A549 (cell line): Measurements from ENCODE around the gene IGFBP2. TPM values are rescaled to one million over a fixed set of nuclear protein-coding genes. Genes with fewer than 3 reads are reported as not detected.
A peak's percentile ranks its signal among the peaks of the same experiment; 100 is the strongest.

ENCODE experiments used
- ATAC-seq, 2 experiments: fragments of 200-7000 bp in 1 of 2; fragments of >200 bp in 1 of 2; cut with Nextera tagmentation in 1 of 2; cut with Tn5 transposase in 1 of 2; 3 replicates each; pipeline versions ENCODE4 v1.8.0 to v1.9.1; 2018 to 2020; ENCODE audit warnings: mild to moderate bottlenecking in 1 of 2, moderate library complexity in 1 of 2
- CTCF ChIA-PET: fragments of 300-600 bp; sonication (Branson Sonifier 250); formaldehyde crosslinking; extraction: SDS; loops from one replicate; lab custom pipeline; 2021; ENCODE audit warnings: antibody characterized with exemption, inconsistent platforms; lab: Yijun Ruan, JAX
- POLR2A ChIA-PET: fragments of 350-600 bp; formaldehyde crosslinking; extraction: SDS; loops from one replicate; lab custom pipeline; 2021; ENCODE audit warnings: antibody characterized with exemption, inconsistent platforms; lab: Yijun Ruan, JAX
- DNase-seq, 2 experiments: peaks; one replicate each; pipeline versions ENCODE4 v3.0.0 to v3.0.0-alpha.2; 2011 to 2016; ENCODE audit warnings: low read depth in 1 of 2, low spot score in 1 of 2
- FAIRE-seq: peaks from 2 replicates; lab custom pipeline; 2011; peaks lifted over from hg19 to GRCh38; lab: Jason Lieb, UNC
- H3K27ac ChIP-seq, 2 experiments: fragments of >200 bp; sonication (Bioruptor Twin); formaldehyde crosslinking; 3 replicates each; pipeline ENCODE4 v1.5.1; 2016 to 2017
- H3K4me1 ChIP-seq: fragments of >200 bp; sonication (Bioruptor Twin); formaldehyde crosslinking; 3 replicates; pipeline ENCODE4 v1.6.1; 2016
- H3K4me2 ChIP-seq: fragments of >200 bp; sonication (Bioruptor Twin); formaldehyde crosslinking; 3 replicates; pipeline ENCODE4 v1.6.1; 2016
- H3K4me3 ChIP-seq: fragments of >200 bp; sonication (Bioruptor Twin); formaldehyde crosslinking; 3 replicates; pipeline ENCODE4 v1.5.1; 2016
- H3K9me3 ChIP-seq: fragments of >200 bp; sonication (Bioruptor Twin); formaldehyde crosslinking; 3 replicates; pipeline ENCODE4 v1.6.1; 2016
- BCL3 ChIP-seq: fragments of >200 bp; sonication (Bioruptor Twin); formaldehyde crosslinking; IDR thresholded peaks from 3 replicates; pipeline ENCODE4 v1.6.1; 2016
- CBX2 ChIP-seq: fragments of 200-600 bp; sonication (generic); IDR thresholded peaks from 2 replicates; pipeline ENCODE4 v1.6.1; 2016; ENCODE audit warnings: low read depth, mild to moderate bottlenecking, borderline replicate concordance
- CBX8 ChIP-seq: fragments of 200-600 bp; sonication (generic); IDR thresholded peaks from 2 replicates; pipeline ENCODE4 v1.6.1; 2016
- E2F6 ChIP-seq: IDR thresholded peaks from 2 replicates; pipeline ENCODE4 v1.6.1; 2012; ENCODE audit warnings: low read depth, borderline replicate concordance
- EHMT2 ChIP-seq: fragments of 200-600 bp; sonication (generic); IDR thresholded peaks from 2 replicates; pipeline ENCODE4 v1.6.1; 2016; ENCODE audit warnings: antibody characterized with exemption, low read depth, mild to moderate bottlenecking, moderate library complexity
- ELK1 ChIP-seq: fragments of 150-350 bp; IDR thresholded peaks from 2 replicates; pipeline ENCODE4 v1.6.1; 2014; ENCODE audit warnings: low read depth, mild to moderate bottlenecking, low read length
- FOSB ChIP-seq: fragments of 250-450 bp; sonication (Bioruptor Pico); IDR thresholded peaks from 2 replicates; pipeline ENCODE4 v1.5.0; 2020; ENCODE audit warnings: mild to moderate bottlenecking, moderate library complexity
- FOSL2 ChIP-seq, 2 experiments: fragments of 450-650 bp in 1 of 2; fragments of >200 bp in 1 of 2; sonication (Bioruptor Twin) in 1 of 2; formaldehyde crosslinking; IDR thresholded peaks; 2 replicates each; pipeline versions ENCODE4 v1.5.0 to v1.6.1; 2016 to 2020; ENCODE audit warnings: mild to moderate bottlenecking in 1 of 2, moderate library complexity in 1 of 2
- FOXS1 ChIP-seq: fragments of 250-450 bp; sonication (Bioruptor Pico); IDR thresholded peaks from 2 replicates; pipeline ENCODE4 v1.5.0; 2020; ENCODE audit warnings: mild to moderate bottlenecking, moderate library complexity
- HEYL ChIP-seq: fragments of 250-450 bp; sonication (Bioruptor Pico); IDR thresholded peaks from 2 replicates; pipeline ENCODE4 v1.8.0; 2021; ENCODE audit warnings: mild to moderate bottlenecking, moderate library complexity
- HOXB5 ChIP-seq: fragments of 250-450 bp; sonication (Bioruptor Pico); IDR thresholded peaks from 2 replicates; pipeline ENCODE4 v1.5.0; 2020; ENCODE audit warnings: mild to moderate bottlenecking, moderate library complexity
- JUN ChIP-seq, 2 experiments: fragments of >200 bp; sonication (Bioruptor Twin); formaldehyde crosslinking; IDR thresholded peaks; 2 replicates in 1 of 2; 3 replicates in 1 of 2; pipeline ENCODE4 v1.6.1; 2016 to 2017
- KDM1A ChIP-seq: fragments of 200-600 bp; sonication (generic); IDR thresholded peaks from 2 replicates; pipeline ENCODE4 v1.6.1; 2016; ENCODE audit warnings: low read depth, mild to moderate bottlenecking
- KDM5A ChIP-seq: fragments of 200-600 bp; sonication (generic); IDR thresholded peaks from 2 replicates; pipeline ENCODE4 v1.6.1; 2016; ENCODE audit warnings: antibody characterized with exemption, mild to moderate bottlenecking
- MAX ChIP-seq: IDR thresholded peaks from 2 replicates; pipeline ENCODE4 v1.6.1; 2012
- MYC ChIP-seq: IDR thresholded peaks from 2 replicates; pipeline ENCODE4 v1.6.1; 2012; ENCODE audit warnings: mild to moderate bottlenecking, inconsistent platforms, low read length, improper control_type of control experiment, borderline replicate concordance
- NR3C1 ChIP-seq: fragments of >200 bp; sonication (Bioruptor Twin); formaldehyde crosslinking; IDR thresholded peaks from 3 replicates; pipeline ENCODE4 v1.6.1; 2017
- POLR2A ChIP-seq: IDR thresholded peaks from 2 replicates; pipeline ENCODE4 v1.6.1; 2012; ENCODE audit warnings: mild to moderate bottlenecking, low read length
- RAD21 ChIP-seq, 2 experiments: fragments of >200 bp in 1 of 2; sonication (Bioruptor Twin) in 1 of 2; formaldehyde crosslinking in 1 of 2; IDR thresholded peaks in 1 of 2; conservative IDR thresholded peaks in 1 of 2; 2 replicates in 1 of 2; 3 replicates in 1 of 2; pipeline ENCODE4 v1.6.1; 2012 to 2018; ENCODE audit warnings: inconsistent platforms in 1 of 2
- RCOR1 ChIP-seq: fragments of 150-350 bp; IDR thresholded peaks from 2 replicates; pipeline ENCODE4 v1.6.1; 2014; ENCODE audit warnings: antibody characterized with exemption, low read length, low read depth
- REST ChIP-seq: fragments of 200-600 bp; sonication (generic); IDR thresholded peaks from 2 replicates; pipeline ENCODE4 v1.6.1; 2016; ENCODE audit warnings: antibody characterized with exemption, mild to moderate bottlenecking, moderate library complexity
- RFX5 ChIP-seq: fragments of 450-650 bp; IDR thresholded peaks from 2 replicates; pipeline ENCODE4 v1.7.1; 2014; ENCODE audit warnings: antibody characterized with exemption, mild to moderate bottlenecking, moderate library complexity
- SMC3 ChIP-seq: fragments of >200 bp; sonication (Bioruptor Twin); formaldehyde crosslinking; IDR thresholded peaks from 3 replicates; pipeline ENCODE4 v1.6.1; 2018; ENCODE audit warnings: inconsistent platforms
- TFCP2L1 ChIP-seq: fragments of 250-450 bp; sonication (Bioruptor Pico); IDR thresholded peaks from 2 replicates; pipeline ENCODE4 v1.5.0; 2021; ENCODE audit warnings: mild to moderate bottlenecking
- TP53 ChIP-seq: fragments of 250-450 bp; sonication (Bioruptor Pico); IDR thresholded peaks from 2 replicates; pipeline ENCODE4 v1.5.0; 2021; ENCODE audit warnings: mild to moderate bottlenecking, moderate library complexity
- USF2 ChIP-seq: fragments of 450-650 bp; IDR thresholded peaks from 2 replicates; pipeline ENCODE4 v1.6.1; 2014; ENCODE audit warnings: antibody characterized with exemption
- ZFP36 ChIP-seq: fragments of 450-650 bp; IDR thresholded peaks from 2 replicates; pipeline ENCODE4 v1.6.1; 2014; ENCODE audit warnings: borderline replicate concordance; ENCODE audit not compliant: partially characterized antibody
- WGBS: methylation state at CpG from one replicate; pipeline ENCODE4 v1.1.6; 2017; ENCODE audit errors: missing lambda C conversion rate; 5-methylcytosine and 5-hydroxymethylcytosine counted together
- polyA minus RNA-seq: library from RNA; depleted of rRNA, polyadenylated mRNA; stranded (reverse); fragments of >200 nt; gene quantifications from 2 replicates; pipeline ENCODE4 v1.2.3, GENCODE V29; 2011; rRNA and poly(A)+ RNA removed
- polyA plus RNA-seq, 4 experiments: library from polyadenylated mRNA; depleted of rRNA in 3 of 4; stranded (reverse); fragments of >200 nt; fragmentation: RNase III in 1 of 4; extraction: RNeasy Plus Mini Kit Qiagen cat#74134 plus additional on column Dnase treatment in 1 of 4; gene quantifications; 2 replicates in 3 of 4; 3 replicates in 1 of 4; pipeline ENCODE4 v1.2.3, GENCODE V29; 2011 to 2017

Gene IGFBP2
- polyA plus RNA-seq (2011; rRNA removed) (34.9 and 36.1 TPM in 2 replicates), polyA plus RNA-seq (2017; fragmentation: RNase III; extraction: RNeasy Plus Mini Kit Qiagen cat#74134 plus additional on column Dnase treatment) (21.1 to 27.0 TPM (median 26.1 TPM) in 3 replicates), polyA minus RNA-seq (37.5 and 38.6 TPM in 2 replicates)
- 69.5 and 87.5 TPM in 2 replicates for polyA plus RNA-seq (2012; cell fraction: cytosol; rRNA removed)
- 93.1 and 114 TPM in 2 replicates for polyA plus RNA-seq (2012; cell fraction: nucleus; rRNA removed)

- WGBS = 11% methylated on average over 29 of the region's 70 CpGs
These were observed at the start of gene IGFBP2 for GRCh38 chr2:216632952-216633615. TSS of gene IGFBP2 (plus strand) at chr2:216633420. CDS start at chr2:216633524, 104 bp downstream.

More at GRCh38 chr2:216632952-216633615, at the start of gene IGFBP2:
- Histone ChIP-seq H3K9me3 (no peaks in the 10 kb centered on the region), H3K4me3 (peak within 1 kb of the TSS; percentile 49), H3K27ac (peak within 1 kb of the TSS; percentile 53 to 88), H3K4me1 (peaks cover 44% of the 10 kb centered on the region), H3K4me2 (peak within 1 kb of the TSS; percentile 73)
- FAIRE-seq (no peak), DNase-seq (peak; percentile 41 to 66), ATAC-seq (peak; percentile 45 to 57)
- TF ChIP-seq NR3C1 = no peak
- TF ChIP-seq CBX8 = no peak
- no peak for TF ChIP-seq ELK1
- TF ChIP-seq RFX5 = no peak
- TF ChIP-seq KDM5A = no peak
- TF ChIP-seq REST = no peak
- no peak for TF ChIP-seq USF2
- TF ChIP-seq MAX = peak; percentile 80
- TF ChIP-seq HOXB5 (CRISPR knock-in tag) = no peak
- peak in 1 of 2 experiments; percentile 42; a peak in 1 of 5 replicates for TF ChIP-seq JUN (IDR thresholded peaks at IDR 0.05)
- TF ChIP-seq ZFP36 = no peak
- TF ChIP-seq EHMT2 = no peak
- TF ChIP-seq MYC = no peak
- TF ChIP-seq CBX2 = no peak
- no peak for TF ChIP-seq RAD21 (conservative IDR thresholded peaks at IDR 0.05 in 1 of 2, IDR thresholded peaks at IDR 0.05 in 1 of 2)
- TF ChIP-seq FOSL2 (IDR thresholded peaks at IDR 0.05) = no peak
- TF ChIP-seq FOSL2 (CRISPR knock-in tag; IDR thresholded peaks at IDR 0.05) = no peak
- TF ChIP-seq RCOR1 = no peak
- TF ChIP-seq POLR2A = peak; percentile 60; the same call in 1 of the 2 replicates
- peak; percentile 72; the same call in 1 of the 2 replicates for TF ChIP-seq E2F6
- TF ChIP-seq FOXS1 = no peak
- no peak for TF ChIP-seq FOSB (CRISPR knock-in tag)
- TF ChIP-seq KDM1A = no peak
- no peak for TF ChIP-seq SMC3
- TF ChIP-seq TFCP2L1 (CRISPR knock-in tag) = no peak
- no peak for TF ChIP-seq BCL3
- TF ChIP-seq TP53 = no peak
- TF ChIP-seq HEYL (CRISPR knock-in tag) = no peak
- POLR2A ChIA-PET = interaction anchor here (1.0 kb wide), 1 partner anchor 135 kb away, joined by 3 read pairs; the partner anchor contains the start of gene RPL37A
- CTCF ChIA-PET = interaction anchor here (1.4 to 2.1 kb wide), 2 partner anchors 34 to 49 kb away, joined by 3 to 7 read pairs; no protein-coding TSS in a partner anchor
